MM.1S (cell line): Measurements from ENCODE around the gene IRAG1.

Experiments
- DNase-seq: peaks from one replicate; pipeline ENCODE4 v3.0.0-alpha.2; 2015
- H2AFZ ChIP-seq: fragments of 300-600 bp; sonication (generic); 2 replicates; pipeline ENCODE4 v1.6.0; 2016; ENCODE audit warnings: antibody characterized with exemption, low read length
- H3F3A ChIP-seq: fragments of 300-600 bp; sonication (generic); 2 replicates; pipeline ENCODE4 v1.6.1; 2016; ENCODE audit warnings: mild to moderate bottlenecking, antibody characterized with exemption, low read length, moderate library complexity, mixed read lengths; ENCODE audit not compliant: insufficient read depth
- H3K27ac ChIP-seq: fragments of 300-600 bp; sonication (generic); 2 replicates; pipeline ENCODE4 v1.5.1; 2016; ENCODE audit warnings: mild to moderate bottlenecking, low read length
- H3K27me3 ChIP-seq: fragments of 300-600 bp; sonication (generic); replicated peaks from 2 replicates; pipeline ENCODE4 v1.6.0; 2016; ENCODE audit warnings: low read length; ENCODE audit not compliant: insufficient read depth
- H3K36me3 ChIP-seq: fragments of 300-600 bp; sonication (generic); replicated peaks from 2 replicates; pipeline ENCODE4 v1.6.1; 2016; ENCODE audit warnings: mild to moderate bottlenecking, low read length, mixed read lengths; ENCODE audit not compliant: insufficient read depth
- H3K4me1 ChIP-seq: fragments of 300-600 bp; sonication (generic); 2 replicates; pipeline ENCODE4 v1.6.1; 2016; ENCODE audit warnings: low read length, mixed read lengths
- H3K4me2 ChIP-seq: fragments of 300-600 bp; sonication (generic); 2 replicates; pipeline ENCODE4 v1.6.0; 2016; ENCODE audit warnings: low read depth, low read length
- H3K4me3 ChIP-seq: fragments of 300-600 bp; sonication (generic); 2 replicates; pipeline ENCODE4 v1.5.1; 2016; ENCODE audit warnings: low read length, mixed read lengths
- H3K79me2 ChIP-seq: fragments of 300-600 bp; sonication (generic); 2 replicates; pipeline ENCODE4 v1.6.1; 2016; ENCODE audit warnings: mixed run types, low read length, mixed read lengths
- H3K9ac ChIP-seq: fragments of 300-600 bp; sonication (generic); 2 replicates; pipeline ENCODE4 v1.6.1; 2016; ENCODE audit warnings: low read length, mixed read lengths
- H3K9me2 ChIP-seq: fragments of 300-600 bp; sonication (generic); replicated peaks from 2 replicates; pipeline ENCODE4 v1.6.1; 2016; ENCODE audit warnings: mild to moderate bottlenecking, low read length, mixed read lengths; ENCODE audit not compliant: insufficient read depth
- H3K9me3 ChIP-seq: fragments of 300-600 bp; sonication (generic); replicated peaks from 2 replicates; pipeline ENCODE4 v1.6.1; 2016; ENCODE audit warnings: mild to moderate bottlenecking, low read length, mixed read lengths; ENCODE audit not compliant: insufficient read depth
- H4K20me1 ChIP-seq: fragments of 300-600 bp; sonication (generic); 2 replicates; pipeline ENCODE4 v1.6.1; 2016; ENCODE audit warnings: mild to moderate bottlenecking, low read length, moderate library complexity, mixed read lengths; ENCODE audit not compliant: insufficient read depth
- CTCF ChIP-seq: fragments of 300-600 bp; sonication (generic); IDR thresholded peaks from 2 replicates; pipeline ENCODE4 v1.5.1; 2016; ENCODE audit warnings: antibody characterized with exemption, low read length, mixed read lengths
- EZH2 ChIP-seq: fragments of 300-600 bp; sonication (generic); optimal IDR thresholded peaks from 2 replicates; pipeline ENCODE3; 2017; ENCODE audit warnings: low read depth, mild to moderate bottlenecking, antibody characterized with exemption, low read length, mixed read lengths
- EZH2phosphoT487 ChIP-seq: fragments of 300-600 bp; sonication (generic); IDR thresholded peaks from 2 replicates; pipeline ENCODE4 v1.6.1; 2018; ENCODE audit warnings: antibody characterized with exemption, low read length

Gene IRAG1

DNA sequence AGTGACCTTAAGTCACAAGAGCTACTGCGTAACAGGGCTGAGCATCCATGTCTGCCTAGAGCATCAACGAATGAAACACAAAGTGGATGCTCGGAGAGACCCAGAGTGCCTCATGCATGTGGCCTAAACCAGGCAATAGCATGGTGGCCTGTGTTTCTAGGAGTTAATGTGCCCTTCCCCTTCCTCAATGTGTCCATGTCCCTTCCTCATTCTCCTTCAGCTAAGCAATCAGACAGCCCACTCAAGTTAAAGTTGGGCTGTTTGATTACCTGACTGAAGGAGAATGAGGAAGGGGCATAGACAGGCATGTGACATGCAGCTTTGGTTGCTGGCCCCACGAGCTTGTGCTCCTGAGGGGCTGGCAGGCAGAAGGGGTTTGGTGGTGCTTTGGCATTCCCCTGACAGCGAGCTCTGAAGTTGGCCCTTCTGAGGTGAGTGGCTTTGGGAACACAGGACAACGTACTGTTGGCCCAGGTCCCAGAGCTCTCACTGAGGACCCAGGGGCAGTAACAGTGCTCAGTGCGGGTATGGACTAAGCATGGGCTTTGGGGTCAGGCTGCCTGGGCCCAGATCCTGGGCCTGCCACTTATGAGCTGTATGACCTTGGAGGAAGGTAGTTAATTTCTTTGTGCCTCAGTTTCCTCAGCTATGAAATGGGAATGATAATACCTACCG, 46.7 kb downstream of the IRAG1 start:
- no peak overlapping the region for H2AFZ ChIP-seq
- H3K27ac ChIP-seq: no peak overlapping the region
- no peaks in the 10 kb centered on the region for H4K20me1 ChIP-seq
- no peak overlapping the region for H3K9ac ChIP-seq
- H3K9me2 ChIP-seq: no peaks in the 10 kb centered on the region
- peaks cover 12% of the 10 kb centered on the region for H3K4me1 ChIP-seq
- H3K27me3 ChIP-seq: no peaks in the 10 kb centered on the region
- no peaks in the 10 kb centered on the region for H3K9me3 ChIP-seq
- H3F3A ChIP-seq: no peaks in the 10 kb centered on the region
- TF ChIP-seq EZH2phosphoT487 (no peak), CTCF (no peak), EZH2 (no peak)
- no peaks in the 10 kb centered on the region for H3K79me2 ChIP-seq
- H3K4me2 ChIP-seq: no peak overlapping the region
- no peak for DNase-seq
- no peaks in the 10 kb centered on the region for H3K36me3 ChIP-seq
- H3K4me3 ChIP-seq: no peak overlapping the region

DNA sequence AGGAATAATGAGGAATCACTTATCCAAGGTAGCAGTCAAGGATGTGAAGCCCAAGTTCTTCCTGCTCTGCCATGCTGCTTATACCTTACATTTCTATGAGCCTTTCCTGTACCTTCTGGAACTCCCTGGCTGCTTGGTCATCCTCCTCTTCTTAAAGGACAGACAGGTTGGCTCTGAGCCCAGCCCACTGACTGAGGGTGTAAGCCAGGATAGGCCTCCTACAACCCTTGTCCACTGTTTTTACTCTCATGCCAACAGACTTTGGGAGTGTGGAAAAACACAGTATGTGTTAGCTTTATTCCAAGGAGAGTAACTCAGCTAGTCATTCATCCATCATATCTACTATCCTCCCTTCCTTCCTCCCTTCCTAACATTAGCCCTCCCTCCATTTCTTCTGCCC, 47.5 kb downstream of the IRAG1 start:
- Histone ChIP-seq H3K27me3 (no peaks in the 10 kb centered on the region), H3K4me1 (peaks cover 12% of the 10 kb centered on the region), H3K36me3 (no peaks in the 10 kb centered on the region), H2AFZ (no peak overlapping the region), H3K4me3 (no peak overlapping the region), H3K9me2 (no peaks in the 10 kb centered on the region), H3K9ac (no peak overlapping the region), H3K27ac (no peak overlapping the region), H3K9me3 (no peaks in the 10 kb centered on the region), H3K4me2 (no peak overlapping the region), H3K79me2 (no peaks in the 10 kb centered on the region), H4K20me1 (no peaks in the 10 kb centered on the region), H3F3A (no peaks in the 10 kb centered on the region)
- TF ChIP-seq EZH2: no peak
- TF ChIP-seq EZH2phosphoT487: no peak
- TF ChIP-seq CTCF: no peak
- no peak for DNase-seq

- no peak overlapping the region for H3K4me3 ChIP-seq
- no peak for DNase-seq
- peaks cover 13% of the 10 kb centered on the region for H3K4me1 ChIP-seq
- H3F3A ChIP-seq: no peaks in the 10 kb centered on the region
- no peaks in the 10 kb centered on the region for H3K9me2 ChIP-seq
- H4K20me1 ChIP-seq: no peaks in the 10 kb centered on the region
- H3K79me2 ChIP-seq: no peaks in the 10 kb centered on the region
- TF ChIP-seq EZH2phosphoT487 (no peak), EZH2 (no peak), CTCF (no peak)
- no peaks in the 10 kb centered on the region for H3K27me3 ChIP-seq
- H3K9ac ChIP-seq: no peak overlapping the region
- no peak overlapping the region for H3K4me2 ChIP-seq
- no peak overlapping the region for H3K27ac ChIP-seq
- no peaks in the 10 kb centered on the region for H3K36me3 ChIP-seq
- H3K9me3 ChIP-seq: no peaks in the 10 kb centered on the region
- no peak overlapping the region for H2AFZ ChIP-seq
Observed at GRCh38 chr11:10645212-10645795, 48.3 kb downstream of the IRAG1 start.
